HCT116 (cell line): ENCODE measurements around the gene C3orf52. TPM values are rescaled to one million over a fixed set of nuclear protein-coding genes. Genes with fewer than 3 reads are reported as not detected.

Experiments used
- ATAC-seq: fragments of 200-7000 bp; cut with Tn5 transposase; 2 replicates; pipeline ENCODE4 v1.9.1; 2020; ENCODE audit warnings: mild to moderate bottlenecking, moderate library complexity
- BruUV-seq: library from RNA; stranded (reverse); fragments of 400-500 nt; replicated peaks from 2 replicates; lab custom pipeline; 2021; lab: Mats Ljungman, UMichigan
- CTCF ChIA-PET: fragments of 300-600 bp; sonication (Branson Sonifier 250); formaldehyde crosslinking; loops from one replicate; lab custom pipeline; 2021; ENCODE audit warnings: antibody characterized with exemption; lab: Charles Lee
- POLR2A ChIA-PET: fragments of 300-600, 350-600 bp; sonication (Branson Sonifier 250); formaldehyde crosslinking; loops from one replicate; lab custom pipeline; 2021; ENCODE audit warnings: antibody characterized with exemption; lab: Charles Lee
- RAD21 ChIA-PET, 2 experiments: fragments of 300-600 bp; sonication (Branson Sonifier 250); formaldehyde crosslinking; loops; one replicate each; lab custom pipeline; 2023; ENCODE audit warnings: low total read pairs in 2 of 2; ENCODE audit not compliant: uncharacterized antibody in 2 of 2, unreplicated experiment in 2 of 2, low non-redundant PET in 1 of 2; lab: Charles Lee
- DNase-seq: peaks from one replicate; pipeline ENCODE4 v3.0.0-alpha.2; 2010; ENCODE audit warnings: low read depth, low spot score
- H2AFZ ChIP-seq: fragments of 200-600 bp; shearing (Covaris generic), sonication (generic); 2 replicates; pipeline ENCODE4 v1.6.1; 2017; ENCODE audit warnings: low read depth, mixed run types, mixed read lengths, antibody characterized with exemption, low read length; ENCODE audit not compliant: poor library complexity, severe bottlenecking
- H3K27ac ChIP-seq: 2 replicates; pipeline ENCODE4 v1.5.1; 2012; ENCODE audit warnings: low read depth, low read length
- H3K27me3 ChIP-seq: fragments of 200-600 bp; sonication (generic); 2 replicates; pipeline ENCODE4 v1.6.1; 2016; ENCODE audit warnings: mixed run types, low read length, mixed read lengths; ENCODE audit not compliant: insufficient read depth
- H3K36me3 ChIP-seq, 2 experiments: fragments of 200-500 bp in 1 of 2; fragments of 200-600 bp in 1 of 2; sonication (Bioruptor generic) in 1 of 2; sonication (generic) in 1 of 2; 2 replicates each; pipeline versions ENCODE4 v1.5.1 to v1.6.1; 2014 to 2016; ENCODE audit warnings: low read length in 2 of 2, inconsistent platforms in 1 of 2, mixed read lengths in 1 of 2, mixed run types in 1 of 2; ENCODE audit not compliant: insufficient read depth in 2 of 2, control insufficient read depth in 1 of 2
- H3K4me1 ChIP-seq, 2 experiments: fragments of 200-600 bp in 1 of 2; sonication (generic) in 1 of 2; 2 replicates each; pipeline versions ENCODE4 v1.5.1 to v1.6.1; 2012 to 2017; ENCODE audit warnings: low read length in 2 of 2, inconsistent platforms in 1 of 2, mild to moderate bottlenecking in 1 of 2, mixed read lengths in 1 of 2, mixed run types in 1 of 2, moderate library complexity in 1 of 2; ENCODE audit not compliant: insufficient read depth in 2 of 2, control insufficient read depth in 1 of 2
- H3K4me2 ChIP-seq: fragments of 200-600 bp; sonication (generic); 2 replicates; pipeline ENCODE4 v1.6.1; 2017; ENCODE audit warnings: mixed run types, low read length, mixed read lengths
- H3K4me3 ChIP-seq, 2 experiments: fragments of 200-600 bp in 1 of 2; sonication (generic) in 1 of 2; replicated peaks in 1 of 2; 2 replicates each; pipeline ENCODE4 v1.5.1; 2011 to 2016; ENCODE audit warnings: low read length in 2 of 2, control low read depth in 1 of 2, low read depth in 1 of 2, mild to moderate bottlenecking in 1 of 2, mixed read lengths in 1 of 2, mixed run types in 1 of 2
- H3K79me2 ChIP-seq: fragments of 200-600 bp; sonication (generic); 2 replicates; pipeline ENCODE4 v1.6.1; 2017; ENCODE audit warnings: mild to moderate bottlenecking, mixed run types, low read length, moderate library complexity, mixed read lengths; ENCODE audit not compliant: insufficient read depth
- H3K9ac ChIP-seq: fragments of 200-600 bp; sonication (generic); 2 replicates; pipeline ENCODE4 v1.6.1; 2016; ENCODE audit warnings: low read length, mixed read lengths
- H3K9me2 ChIP-seq: fragments of 200-600 bp; sonication (generic), shearing (Covaris generic); 2 replicates; pipeline ENCODE4 v1.6.1; 2017; ENCODE audit warnings: mixed run types, mild to moderate bottlenecking, moderate library complexity; ENCODE audit not compliant: insufficient read depth
- H3K9me3 ChIP-seq, 2 experiments: fragments of 200-500 bp in 1 of 2; fragments of 200-600 bp in 1 of 2; sonication (Bioruptor generic) in 1 of 2; sonication (generic) in 1 of 2; 2 replicates each; pipeline ENCODE4 v1.6.1; 2014 to 2017; ENCODE audit warnings: low read length in 2 of 2, mixed read lengths in 2 of 2, inconsistent platforms in 1 of 2, low read depth in 1 of 2, mild to moderate bottlenecking in 1 of 2, mixed run types in 1 of 2, moderate library complexity in 1 of 2; ENCODE audit not compliant: control insufficient read depth in 1 of 2, insufficient read depth in 1 of 2
- H4K20me1 ChIP-seq: fragments of 200-600 bp; sonication (generic), shearing (Covaris generic); 2 replicates; pipeline ENCODE4 v1.6.1; 2017; ENCODE audit warnings: mixed run types, mild to moderate bottlenecking, moderate library complexity; ENCODE audit not compliant: insufficient read depth
- CBX3 ChIP-seq: IDR thresholded peaks from 2 replicates; pipeline ENCODE4 v1.6.1; 2012; ENCODE audit warnings: low read depth
- CEBPB ChIP-seq: IDR thresholded peaks from 2 replicates; pipeline ENCODE4 v1.6.1; 2012; ENCODE audit warnings: low read depth
- ELF1 ChIP-seq: IDR thresholded peaks from 2 replicates; pipeline ENCODE4 v1.6.1; 2012; ENCODE audit warnings: low read depth, borderline replicate concordance
- EZH2 ChIP-seq: fragments of 200-600 bp; sonication (generic); IDR thresholded peaks from 2 replicates; pipeline ENCODE4 v1.6.1; 2017; ENCODE audit warnings: antibody characterized with exemption, mixed run types
- EZH2phosphoT487 ChIP-seq: fragments of 200-600 bp; IDR thresholded peaks from 2 replicates; pipeline ENCODE4 v1.6.1; 2018; ENCODE audit warnings: antibody characterized with exemption, borderline replicate concordance
- FOSL1 ChIP-seq: IDR thresholded peaks from 2 replicates; pipeline ENCODE4 v1.6.1; 2012; ENCODE audit warnings: low read depth
- JUND ChIP-seq: IDR thresholded peaks from 2 replicates; pipeline ENCODE4 v1.6.1; 2012
- MAX ChIP-seq: IDR thresholded peaks from 2 replicates; pipeline ENCODE4 v1.6.1; 2012
- POLR2A ChIP-seq: IDR thresholded peaks from 2 replicates; pipeline ENCODE4 v1.7.0; 2011; ENCODE audit warnings: borderline replicate concordance; ENCODE audit not compliant: insufficient read depth, insufficient read length; ENCODE audit errors: extremely low read depth
- POLR2AphosphoS5 ChIP-seq: IDR thresholded peaks from 2 replicates; pipeline ENCODE4 v1.6.1; 2011; ENCODE audit warnings: mild to moderate bottlenecking, low read depth, low read length, moderate library complexity
- RAD21 ChIP-seq: IDR thresholded peaks from 2 replicates; pipeline ENCODE4 v1.6.1; 2012; ENCODE audit warnings: low read depth, mild to moderate bottlenecking
- REST ChIP-seq: IDR thresholded peaks from 2 replicates; pipeline ENCODE4 v1.6.1; 2012; ENCODE audit warnings: low read depth
- SIN3A ChIP-seq: IDR thresholded peaks from 2 replicates; pipeline ENCODE4 v1.6.1; 2012; ENCODE audit warnings: low read depth
- SP1 ChIP-seq: IDR thresholded peaks from 2 replicates; pipeline ENCODE4 v1.6.1; 2012; ENCODE audit warnings: low read depth
- SRF ChIP-seq: IDR thresholded peaks from 2 replicates; pipeline ENCODE4 v1.6.1; 2012; ENCODE audit warnings: low read depth
- TCF7L2 ChIP-seq: IDR thresholded peaks from 2 replicates; pipeline ENCODE4 v1.7.0; 2011; ENCODE audit warnings: borderline replicate concordance, inconsistent platforms; ENCODE audit not compliant: insufficient read depth, insufficient read length; ENCODE audit errors: extremely low read depth
- ZBTB33 ChIP-seq: IDR thresholded peaks from 2 replicates; pipeline ENCODE4 v1.6.1; 2011; ENCODE audit warnings: mild to moderate bottlenecking, low read length, moderate library complexity; ENCODE audit not compliant: insufficient replicate concordance; ENCODE audit errors: extremely low read depth
- ZFX ChIP-seq: fragments of 450-650 bp; IDR thresholded peaks from 2 replicates; pipeline ENCODE4 v1.6.1; 2017
- intact Hi-C: fragments of 100-400 bp; cut with micrococcal nuclease; formaldehyde crosslinking; loops from 2 replicates; pipeline ENCODE4 v1.10.0; 2022
- total RNA-seq: library from RNA; stranded (reverse); gene quantifications from one replicate; pipeline ENCODE4 v1.2.1, GENCODE V29; 2021; ENCODE audit not compliant: unreplicated experiment
- TF ChIP-seq, protein P1 (sequence below): IDR thresholded peaks from 2 replicates; pipeline ENCODE4 v1.6.1; 2012

Gene C3orf52
- total RNA-seq, 1 experiment from 2014 or later = 14.3 TPM

DNA sequence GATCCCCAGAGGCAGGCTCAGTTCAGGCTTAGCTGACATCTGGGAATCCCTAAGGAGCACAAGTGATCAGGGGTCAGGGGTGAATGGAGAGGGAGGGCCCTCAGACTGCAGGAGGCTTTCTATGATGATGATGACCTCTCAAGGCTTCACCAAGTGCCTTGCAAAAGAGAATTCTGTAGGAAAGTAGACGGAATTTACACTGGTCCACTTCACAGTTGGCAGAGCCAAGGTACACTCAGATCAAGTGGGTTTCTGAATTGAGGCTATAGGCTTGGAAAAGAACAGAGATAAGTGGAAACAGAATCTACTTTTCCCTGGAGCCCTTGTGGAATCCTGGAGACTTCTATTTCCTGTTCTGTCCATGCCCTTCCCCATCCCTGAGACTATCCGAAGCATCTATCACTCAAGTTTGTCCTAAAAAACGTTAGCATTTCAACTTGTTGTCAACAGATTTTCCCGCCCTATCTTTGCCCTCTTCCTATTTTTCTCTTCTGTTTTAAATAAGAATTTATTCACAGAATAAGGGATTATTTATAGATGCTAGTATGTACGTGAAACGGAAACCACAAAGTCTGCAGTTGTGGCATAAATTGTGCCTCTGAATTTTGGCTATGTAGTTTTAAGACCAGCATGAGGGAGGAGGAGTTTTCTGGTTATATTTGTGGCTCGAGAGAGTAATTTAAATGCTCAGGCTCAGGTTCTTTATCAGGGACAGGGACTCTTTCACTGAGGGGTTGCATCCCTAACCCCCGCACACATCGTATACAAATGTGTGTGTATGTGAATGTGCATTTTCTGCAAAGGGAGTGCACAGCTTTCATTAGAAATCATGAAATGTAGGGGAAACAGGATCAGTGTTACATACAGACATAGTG, 34.0 kb downstream of the C3orf52 start:
- ChIA-PET RAD21 (interaction anchor here in 1 of 2 experiments (0.6 kb wide), 1 partner anchor 212 kb away, joined by 5 read pairs; no protein-coding TSS in a partner anchor), CTCF (interaction anchor here (1.2 kb wide), 1 partner anchor 9 kb away, joined by 4 read pairs; no protein-coding TSS in a partner anchor), POLR2A (no interaction called here)
- Histone ChIP-seq H3K36me3 (peaks cover 15 to 21% of the 10 kb centered on the region in 2 experiments; a peak in 2 of 4 replicates), H3K4me1 (no peaks in the 10 kb centered on the region), H3K9me2 (no peaks in the 10 kb centered on the region), H3K79me2 (no peaks in the 10 kb centered on the region), H3K9ac (no peak overlapping the region), H3K27me3 (no peaks in the 10 kb centered on the region), H3K4me3 (no peak overlapping the region), H3K4me2 (no peak overlapping the region), H3K27ac (no peak overlapping the region), H2AFZ (no peak overlapping the region), H4K20me1 (no peaks in the 10 kb centered on the region), H3K9me3 (no peaks in the 10 kb centered on the region)
- intact Hi-C loops = loop anchor here (10.0 kb wide), 1 partner anchor 855 kb away; the partner anchor contains the start of gene CD200R1
- TF ChIP-seq ELF1 = no peak
- TF ChIP-seq REST = no peak
- TF ChIP-seq SRF = no peak
- no peak for TF ChIP-seq EZH2phosphoT487
- TF ChIP-seq SP1 = no peak
- TF ChIP-seq ZFX = no peak
- no peak for TF ChIP-seq MAX
- no peak for TF ChIP-seq SIN3A
- TF ChIP-seq JUND = no peak
- TF ChIP-seq EZH2 = no peak
- TF ChIP-seq FOSL1 = no peak
- TF ChIP-seq ZBTB33 = no peak
- TF ChIP-seq, protein P1, sequence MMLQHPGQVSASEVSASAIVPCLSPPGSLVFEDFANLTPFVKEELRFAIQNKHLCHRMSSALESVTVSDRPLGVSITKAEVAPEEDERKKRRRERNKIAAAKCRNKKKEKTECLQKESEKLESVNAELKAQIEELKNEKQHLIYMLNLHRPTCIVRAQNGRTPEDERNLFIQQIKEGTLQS = no peak
- no peak for TF ChIP-seq POLR2AphosphoS5
- TF ChIP-seq CBX3 = no peak
- no peak for TF ChIP-seq RAD21
- TF ChIP-seq CEBPB = no peak
- no peak for TF ChIP-seq TCF7L2
- TF ChIP-seq POLR2A = no peak
- BruUV-seq = no TSS peak
- ATAC-seq = no peak
- no peak for DNase-seq
